Neural crest cell (in vitro differentiated cells): ENCODE results near the gene AP1M1. TPM values are rescaled to one million over a fixed set of nuclear protein-coding genes. Genes with fewer than 3 reads are reported as not detected.

ENCODE experiments used
- DNase-seq: peaks from one replicate; pipeline ENCODE4 v3.0.0; 2021; ENCODE audit warnings: low read depth, mixed read lengths, low spot score
- H3K27ac Mint-ChIP-seq: one replicate; pipeline ENCODE4 v1.8.0; 2021; ENCODE audit warnings: mild to moderate bottlenecking, mixed read lengths; ENCODE audit not compliant: unreplicated experiment
- H3K27me3 Mint-ChIP-seq: 2 replicates; pipeline ENCODE4 v1.8.0; 2021; ENCODE audit warnings: low read depth, mild to moderate bottlenecking, mixed read lengths
- H3K36me3 Mint-ChIP-seq: 2 replicates; pipeline ENCODE4 v1.8.0; 2021; ENCODE audit warnings: low read depth, mild to moderate bottlenecking, mixed read lengths
- H3K4me1 Mint-ChIP-seq: 2 replicates; pipeline ENCODE4 v1.8.0; 2021; ENCODE audit warnings: mixed read lengths
- H3K4me3 Mint-ChIP-seq: one replicate; pipeline ENCODE4 v1.8.0; 2021; ENCODE audit warnings: mild to moderate bottlenecking, mixed read lengths
- H3K9me3 Mint-ChIP-seq: 2 replicates; pipeline ENCODE4 v1.8.0; 2021; ENCODE audit warnings: mixed read lengths
- total RNA-seq: library from RNA; stranded (reverse); gene quantifications from 2 replicates; pipeline ENCODE4 v1.2.1, GENCODE V29; 2021
- TF ChIP-seq, protein P1 (sequence below): fragments of 200-600 bp; sonication (generic); conservative IDR thresholded peaks from 2 replicates; pipeline ENCODE4 v1.5.0; 2021; ENCODE audit warnings: antibody characterized with exemption, mild to moderate bottlenecking

AP1M1 gene
- total RNA-seq, 1 donor from 2014 or later, result 97.6 TPM

DNA sequence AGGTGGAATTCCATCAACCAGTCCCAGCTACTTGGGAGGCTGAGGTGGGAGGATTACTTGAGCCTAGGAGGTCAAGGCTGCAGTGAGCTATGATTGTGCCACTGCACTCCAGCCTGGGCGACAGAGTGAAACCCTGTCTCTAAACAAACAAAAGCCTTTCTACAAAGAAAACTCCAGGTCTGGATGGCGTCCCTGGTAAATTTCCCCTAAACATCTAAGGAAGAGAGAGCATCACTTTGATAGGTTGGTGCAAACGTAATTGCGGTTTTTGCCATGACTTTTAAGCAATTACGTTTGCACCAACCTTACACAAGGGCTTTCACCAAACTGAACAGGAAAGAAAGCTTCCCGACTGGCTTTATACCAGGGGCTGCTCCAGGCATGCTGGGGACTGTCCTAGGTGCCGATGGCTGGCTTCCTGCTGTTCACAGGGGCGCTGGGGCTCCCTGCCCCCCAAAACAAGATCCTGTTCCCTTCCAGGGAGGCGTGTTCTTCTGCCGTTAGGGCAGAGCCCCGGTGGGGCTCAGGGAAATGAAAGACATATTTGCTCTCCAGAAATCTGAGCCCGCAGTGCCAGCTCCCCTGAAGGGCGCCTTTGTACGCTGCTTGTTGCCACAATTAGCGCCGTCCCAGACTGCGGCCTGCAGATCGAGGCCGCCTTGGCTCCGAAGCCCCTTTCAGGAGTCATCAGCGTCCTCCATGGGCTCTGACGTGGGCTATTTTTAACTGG is 88.2 kb downstream of the AP1M1 start:
- Mint-ChIP-seq H3K36me3 (no peaks in the 10 kb centered on the region), H3K4me3 (no peak overlapping the region), H3K9me3 (no peaks in the 10 kb centered on the region), H3K4me1 (peaks cover 14% of the 10 kb centered on the region), H3K27ac (no peak overlapping the region), H3K27me3 (peaks cover 16% of the 10 kb centered on the region)
- DNase-seq, result no peak
- TF ChIP-seq, protein P1, sequence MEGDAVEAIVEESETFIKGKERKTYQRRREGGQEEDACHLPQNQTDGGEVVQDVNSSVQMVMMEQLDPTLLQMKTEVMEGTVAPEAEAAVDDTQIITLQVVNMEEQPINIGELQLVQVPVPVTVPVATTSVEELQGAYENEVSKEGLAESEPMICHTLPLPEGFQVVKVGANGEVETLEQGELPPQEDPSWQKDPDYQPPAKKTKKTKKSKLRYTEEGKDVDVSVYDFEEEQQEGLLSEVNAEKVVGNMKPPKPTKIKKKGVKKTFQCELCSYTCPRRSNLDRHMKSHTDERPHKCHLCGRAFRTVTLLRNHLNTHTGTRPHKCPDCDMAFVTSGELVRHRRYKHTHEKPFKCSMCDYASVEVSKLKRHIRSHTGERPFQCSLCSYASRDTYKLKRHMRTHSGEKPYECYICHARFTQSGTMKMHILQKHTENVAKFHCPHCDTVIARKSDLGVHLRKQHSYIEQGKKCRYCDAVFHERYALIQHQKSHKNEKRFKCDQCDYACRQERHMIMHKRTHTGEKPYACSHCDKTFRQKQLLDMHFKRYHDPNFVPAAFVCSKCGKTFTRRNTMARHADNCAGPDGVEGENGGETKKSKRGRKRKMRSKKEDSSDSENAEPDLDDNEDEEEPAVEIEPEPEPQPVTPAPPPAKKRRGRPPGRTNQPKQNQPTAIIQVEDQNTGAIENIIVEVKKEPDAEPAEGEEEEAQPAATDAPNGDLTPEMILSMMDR, result no peak

DNA sequence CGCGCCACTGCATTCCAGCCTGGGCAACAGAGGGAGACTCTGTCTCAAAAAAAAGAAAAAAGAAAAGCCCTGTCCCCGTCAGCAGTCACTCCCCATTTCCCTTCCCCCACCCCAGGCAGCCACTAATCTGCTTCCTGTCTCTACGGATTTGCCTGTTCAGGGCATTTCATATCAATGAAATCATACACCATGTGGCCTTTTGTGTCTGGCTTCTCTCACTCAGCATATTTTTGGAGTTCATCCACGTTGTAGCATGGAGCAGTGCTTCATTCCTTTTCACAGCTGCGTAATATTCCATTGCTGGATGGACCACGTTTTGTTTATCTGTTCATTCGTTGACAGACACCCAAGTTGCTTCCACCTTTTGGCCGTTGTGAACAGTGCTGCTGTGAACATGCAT is 90.8 kb downstream of the AP1M1 start:
- Mint-ChIP-seq H3K36me3 (no peaks in the 10 kb centered on the region), H3K27me3 (peaks cover 16% of the 10 kb centered on the region), H3K4me3 (no peak overlapping the region), H3K27ac (no peak overlapping the region), H3K9me3 (no peaks in the 10 kb centered on the region), H3K4me1 (peaks cover 7% of the 10 kb centered on the region)
- no peak for DNase-seq
- TF ChIP-seq, protein P1, result no peak

DNA sequence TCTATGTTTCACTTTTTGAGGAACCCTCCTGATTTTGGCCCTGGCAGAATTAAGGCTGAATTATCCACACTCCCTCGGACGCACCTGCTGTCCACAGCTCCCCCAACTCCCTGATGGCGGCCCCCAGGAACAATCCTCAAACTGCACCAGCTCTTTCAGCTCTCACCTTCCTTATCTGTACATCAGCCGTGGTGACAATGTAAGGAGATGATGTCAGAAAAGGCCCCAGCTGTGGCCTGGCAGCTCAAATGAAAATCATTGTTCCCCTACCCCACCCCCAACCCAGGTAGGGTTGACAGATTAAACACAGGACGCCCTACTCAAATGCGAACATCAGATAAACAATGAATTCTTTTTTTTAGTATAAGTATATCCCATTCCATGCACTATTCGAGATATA is 91.9 kb downstream of the AP1M1 start:
- no peak for DNase-seq
- Mint-ChIP-seq H3K27me3 (peaks cover 16% of the 10 kb centered on the region), H3K4me1 (peaks cover 6% of the 10 kb centered on the region), H3K36me3 (no peaks in the 10 kb centered on the region), H3K27ac (no peak overlapping the region), H3K4me3 (no peak overlapping the region), H3K9me3 (no peaks in the 10 kb centered on the region)
- TF ChIP-seq, protein P1, result no peak

DNA sequence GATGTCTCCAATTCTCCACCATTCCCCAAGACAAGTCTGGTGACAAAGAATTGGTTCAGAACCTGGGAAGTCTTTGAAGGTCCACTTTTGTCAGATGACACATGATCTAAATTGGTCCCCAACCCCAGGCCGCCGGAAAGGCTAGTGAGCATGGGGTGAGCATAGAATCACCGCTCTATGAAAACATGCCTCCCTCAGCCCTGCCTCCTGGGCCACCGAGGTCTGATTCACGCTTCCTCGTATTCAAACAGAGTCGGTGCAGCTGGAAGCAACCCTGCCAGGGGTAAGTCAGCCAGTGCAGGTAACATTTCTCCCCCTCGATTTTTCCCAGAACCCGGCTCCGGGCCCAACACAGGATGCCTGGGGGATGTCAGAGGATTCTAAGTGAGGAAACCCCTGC is 93.0 kb downstream of the AP1M1 start:
- Mint-ChIP-seq H3K9me3 (no peaks in the 10 kb centered on the region), H3K36me3 (no peaks in the 10 kb centered on the region), H3K27ac (no peak overlapping the region), H3K4me3 (no peak overlapping the region), H3K27me3 (peaks cover 12% of the 10 kb centered on the region), H3K4me1 (peaks cover 6% of the 10 kb centered on the region)
- TF ChIP-seq, protein P1, result no peak
- DNase-seq, result no peak

DNA sequence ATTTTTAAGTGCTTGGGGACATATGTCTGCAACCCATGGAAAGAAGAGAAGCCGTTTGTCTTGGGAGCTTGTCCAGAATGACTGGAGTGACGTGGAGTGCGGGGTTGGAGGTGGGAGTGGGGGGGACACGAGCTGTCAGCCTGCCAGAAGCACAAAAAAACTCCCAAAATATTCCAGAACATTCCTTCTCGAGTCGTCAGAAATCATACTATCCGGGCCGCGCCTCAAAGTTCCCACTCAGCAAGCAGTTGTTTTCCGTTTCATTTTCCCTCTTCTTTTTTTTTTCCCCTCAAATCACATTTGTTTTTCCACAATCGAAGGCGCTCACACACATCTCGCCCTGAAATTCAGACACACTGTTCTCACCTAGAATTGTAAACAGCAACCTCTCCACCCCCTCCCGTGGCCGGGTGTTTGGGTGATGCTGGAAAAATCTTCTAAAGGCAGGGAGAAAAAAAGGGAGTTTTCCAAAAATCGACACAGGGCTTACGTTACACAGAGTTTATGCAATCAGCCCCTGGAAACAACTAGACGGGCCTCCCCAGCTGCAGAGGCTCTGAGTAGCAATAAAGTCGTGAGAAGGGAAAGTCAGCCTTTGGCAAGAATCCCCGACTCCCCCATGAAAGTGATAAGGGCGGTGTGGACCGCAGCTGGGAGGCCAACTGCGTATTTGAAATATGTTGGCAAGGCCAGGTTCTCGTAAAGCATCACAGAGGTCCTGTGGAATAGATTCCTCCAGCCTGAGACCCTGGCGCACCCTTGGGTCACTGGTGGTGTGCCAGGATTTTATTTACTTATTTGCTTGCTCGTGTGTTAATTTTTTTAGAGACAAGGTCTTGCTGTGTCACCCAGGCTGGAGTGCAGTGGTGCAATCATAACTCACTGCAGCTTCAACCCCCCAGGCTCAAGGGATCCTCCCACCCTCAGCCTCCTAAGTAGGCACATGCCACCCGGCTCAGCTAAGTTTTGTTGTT is 95.7 kb downstream of the AP1M1 start:
- H3K4me3 Mint-ChIP-seq, result no peak overlapping the region
- DNase-seq, result no peak
- no peaks in the 10 kb centered on the region for H3K4me1 Mint-ChIP-seq
- no peaks in the 10 kb centered on the region for H3K36me3 Mint-ChIP-seq
- H3K27me3 Mint-ChIP-seq, result no peaks in the 10 kb centered on the region
- no peak overlapping the region for H3K27ac Mint-ChIP-seq
- TF ChIP-seq, protein P1, result no peak
- no peaks in the 10 kb centered on the region for H3K9me3 Mint-ChIP-seq
